Suprapubic skin (tissue), 4 donors: ENCODE measurements around the gene TELO2. TPM values are rescaled to one million over a fixed set of nuclear protein-coding genes. Genes with fewer than 3 reads are reported as not detected.

ENCODE experiments used
- DNase-seq, 2 donors: peaks; one replicate each; pipeline ENCODE4 v3.0.0-alpha.2; 2019; ENCODE audit warnings: low spot score in 2 of 2
- H3K27ac ChIP-seq: fragments of 200-600 bp; sonication (generic); one replicate; pipeline ENCODE4 v1.5.1; 2019
- H3K27me3 ChIP-seq: fragments of 200-600 bp; sonication (generic); one replicate; pipeline ENCODE4 v1.5.1; 2019
- H3K36me3 ChIP-seq: fragments of 200-600 bp; sonication (generic); one replicate; pipeline ENCODE4 v1.5.1; 2019
- H3K4me1 ChIP-seq: fragments of 200-600 bp; sonication (generic); one replicate; pipeline ENCODE4 v1.5.1; 2019
- H3K4me3 ChIP-seq: fragments of 200-600 bp; sonication (generic); one replicate; pipeline ENCODE4 v1.5.1; 2019; ENCODE audit warnings: mild to moderate bottlenecking
- H3K9me3 ChIP-seq: fragments of 200-600 bp; sonication (generic); one replicate; pipeline ENCODE4 v1.5.1; 2019
- CTCF ChIP-seq, 2 donors: fragments of 200-600 bp in 1 of 2; fragments of 450-650 bp in 1 of 2; sonication (generic) in 1 of 2; IDR thresholded peaks; one replicate each; pipeline ENCODE4 v1.5.1; 2016 to 2019; ENCODE audit warnings: antibody characterized with exemption in 2 of 2, mild to moderate bottlenecking in 1 of 2, moderate library complexity in 1 of 2
- EP300 ChIP-seq: sonication (generic); formaldehyde crosslinking; IDR thresholded peaks from one replicate; pipeline ENCODE4 v1.6.1; 2017; ENCODE audit warnings: antibody characterized with exemption
- POLR2A ChIP-seq, 2 donors: fragments of 450-650 bp; IDR thresholded peaks; one replicate each; pipeline ENCODE4 v1.6.1; 2017; ENCODE audit warnings: antibody characterized with exemption in 2 of 2, mild to moderate bottlenecking in 2 of 2, moderate library complexity in 2 of 2
- POLR2AphosphoS5 ChIP-seq, 3 donors: sonication (generic); formaldehyde crosslinking; IDR thresholded peaks; one replicate each; pipeline ENCODE4 v1.6.1; 2017; ENCODE audit warnings: antibody characterized with exemption in 3 of 3
- WGBS: methylation state at CpG from one replicate; pipeline ENCODE4 v1.1.5; 2018; 5-methylcytosine and 5-hydroxymethylcytosine counted together
- total RNA-seq, 4 donors: library from RNA; depleted of rRNA; stranded (reverse); fragments of >200 nt; gene quantifications; one replicate each; pipeline ENCODE4 v1.1.0, GENCODE V29; 2016

Gene TELO2
- total RNA-seq, 4 donors from 2014 or later: 28.1 to 86.1 (median 35.2) TPM

- DNase-seq: no peak
- Histone ChIP-seq H3K4me1 (peaks cover 25% of the 10 kb centered on the region), H3K4me3 (no peak overlapping the region), H3K36me3 (peaks cover 11% of the 10 kb centered on the region), H3K27me3 (no peaks in the 10 kb centered on the region), H3K9me3 (no peaks in the 10 kb centered on the region), H3K27ac (no peak overlapping the region)
- WGBS: 56% methylated on average over 12 of the region's 12 CpGs
- no peak for TF ChIP-seq POLR2AphosphoS5 (IDR thresholded peaks at IDR 0.05)
- no peak for TF ChIP-seq POLR2A (IDR thresholded peaks at IDR 0.05)
- TF ChIP-seq EP300: no peak
- TF ChIP-seq CTCF (IDR thresholded peaks at IDR 0.05): no peak
Measured at GRCh38 chr16:1491327-1491726, 1.8 kb upstream of the TELO2 start.

GRCh38 chr16:1492082-1492922 is 858 bp upstream of the TELO2 start:
- Histone ChIP-seq H3K4me1 (peaks cover 25% of the 10 kb centered on the region), H3K4me3 (peak overlapping the region; percentile 68), H3K36me3 (peaks cover 20% of the 10 kb centered on the region), H3K27ac (peak overlapping the region; percentile 88), H3K9me3 (no peaks in the 10 kb centered on the region), H3K27me3 (no peaks in the 10 kb centered on the region)
- WGBS: 89% methylated on average over 23 of the region's 23 CpGs
- TF ChIP-seq POLR2AphosphoS5 (IDR thresholded peaks at IDR 0.05) (no peak), POLR2A (IDR thresholded peaks at IDR 0.05) (no peak), EP300 (no peak), CTCF (IDR thresholded peaks at IDR 0.05) (no peak)
- no peak for DNase-seq

- H3K4me1 ChIP-seq: peaks cover 25% of the 10 kb centered on the region
- H3K27ac ChIP-seq: peak overlapping the region; percentile 88
- WGBS: 0% methylated on average over 4 of the region's 30 CpGs
- peak overlapping the region; percentile 68 for H3K4me3 ChIP-seq
- H3K27me3 ChIP-seq: no peaks in the 10 kb centered on the region
- TF ChIP-seq CTCF (IDR thresholded peaks at IDR 0.05) (no peak), EP300 (no peak), POLR2A (IDR thresholded peaks at IDR 0.05) (no peak), POLR2AphosphoS5 (IDR thresholded peaks at IDR 0.05) (no peak)
- DNase-seq: peak in 1 of 2 donors; percentile 78
- H3K36me3 ChIP-seq: peaks cover 31% of the 10 kb centered on the region
- H3K9me3 ChIP-seq: no peaks in the 10 kb centered on the region
Measured at GRCh38 chr16:1493746-1494094, 560 bp downstream of the TELO2 start.

GRCh38 chr16:1494129-1494640 is 1.0 kb downstream of the TELO2 start:
- H3K4me3 ChIP-seq: peak overlapping the region; percentile 68
- peak; percentile 80 to 84 for DNase-seq
- WGBS: no CpG with 5 or more reads among the region's 25 CpGs
- TF ChIP-seq POLR2AphosphoS5 (IDR thresholded peaks at IDR 0.05) (no peak), EP300 (no peak), POLR2A (IDR thresholded peaks at IDR 0.05) (no peak), CTCF (IDR thresholded peaks at IDR 0.05) (peak; percentile 3 to 37)
- peaks cover 36% of the 10 kb centered on the region for H3K36me3 ChIP-seq
- H3K27me3 ChIP-seq: no peaks in the 10 kb centered on the region
- peaks cover 25% of the 10 kb centered on the region for H3K4me1 ChIP-seq
- H3K9me3 ChIP-seq: no peaks in the 10 kb centered on the region
- H3K27ac ChIP-seq: no peak overlapping the region

- peak in 1 of 2 donors; percentile 64 for DNase-seq
- 67% methylated on average over 9 of the region's 13 CpGs for WGBS
- Histone ChIP-seq H3K4me3 (peak overlapping the region; percentile 68), H3K9me3 (no peaks in the 10 kb centered on the region), H3K27me3 (no peaks in the 10 kb centered on the region), H3K36me3 (peaks cover 41% of the 10 kb centered on the region), H3K27ac (no peak overlapping the region), H3K4me1 (peaks cover 25% of the 10 kb centered on the region)
- TF ChIP-seq POLR2AphosphoS5 (IDR thresholded peaks at IDR 0.05) (no peak), POLR2A (IDR thresholded peaks at IDR 0.05) (no peak), CTCF (IDR thresholded peaks at IDR 0.05) (no peak), EP300 (no peak)
Measured at GRCh38 chr16:1494711-1495110, 1.6 kb downstream of the TELO2 start.
